ENCODE results near the gene ICOS.

ICOS gene

DNA sequence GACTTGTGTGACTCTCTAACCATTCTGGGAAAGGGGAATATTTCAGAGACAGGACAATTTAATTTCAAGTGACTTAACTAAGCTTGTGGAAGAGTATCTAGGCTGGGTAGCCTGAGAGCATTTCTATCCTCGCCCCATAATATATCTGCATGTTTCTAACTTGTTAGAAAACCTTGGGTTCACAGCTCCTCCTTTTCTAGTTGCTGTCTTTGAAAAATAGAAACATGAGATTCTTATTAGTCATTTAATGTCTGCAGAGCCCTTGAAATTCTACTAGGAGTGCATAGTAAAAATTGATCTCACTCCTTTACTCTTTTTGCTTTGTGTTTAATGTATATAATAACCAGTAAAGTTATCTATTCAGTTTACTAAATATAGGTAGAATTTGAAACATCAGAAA, 46.6 kb upstream of the ICOS start:
- Histone ChIP-seq H3F3A (ENCODE audit: low read depth) (no peaks in the 10 kb centered on the region), H3K36me3 (ENCODE audit: insufficient read depth, low read length) (no peaks in the 10 kb centered on the region), H4K20me1 (ENCODE audit: insufficient read depth, low read length, poor library complexity, severe bottlenecking) (no peaks in the 10 kb centered on the region), H3K4me2 (ENCODE audit: low read depth, low read length, poor library complexity, severe bottlenecking) (no peak overlapping the region), H3K27me3 (ENCODE audit: insufficient read depth, low read length, poor library complexity, severe bottlenecking) (no peaks in the 10 kb centered on the region), H3K9ac (ENCODE audit: low read depth, low read length, poor library complexity, severe bottlenecking) (no peak overlapping the region), H3K79me2 (ENCODE audit: insufficient read depth, low read length) (no peaks in the 10 kb centered on the region), H3K4me1 (ENCODE audit: insufficient read depth, low read length, poor library complexity, severe bottlenecking) (no peaks in the 10 kb centered on the region), H3K4me3 (ENCODE audit: low read length, poor library complexity, severe bottlenecking) (no peak overlapping the region), H3K9me2 (replicated peaks; ENCODE audit: low read depth, low read length) (no peaks in the 10 kb centered on the region), H2AFZ (ENCODE audit: low read length) (0 out of 2 replicates have a peak overlapping the region, but pooled peaks have one; percentile 23), H3K9me3 (ENCODE audit: insufficient read depth, low read depth, low read length) (no peaks in the 10 kb centered on the region)
- TF ChIP-seq, protein P1, sequence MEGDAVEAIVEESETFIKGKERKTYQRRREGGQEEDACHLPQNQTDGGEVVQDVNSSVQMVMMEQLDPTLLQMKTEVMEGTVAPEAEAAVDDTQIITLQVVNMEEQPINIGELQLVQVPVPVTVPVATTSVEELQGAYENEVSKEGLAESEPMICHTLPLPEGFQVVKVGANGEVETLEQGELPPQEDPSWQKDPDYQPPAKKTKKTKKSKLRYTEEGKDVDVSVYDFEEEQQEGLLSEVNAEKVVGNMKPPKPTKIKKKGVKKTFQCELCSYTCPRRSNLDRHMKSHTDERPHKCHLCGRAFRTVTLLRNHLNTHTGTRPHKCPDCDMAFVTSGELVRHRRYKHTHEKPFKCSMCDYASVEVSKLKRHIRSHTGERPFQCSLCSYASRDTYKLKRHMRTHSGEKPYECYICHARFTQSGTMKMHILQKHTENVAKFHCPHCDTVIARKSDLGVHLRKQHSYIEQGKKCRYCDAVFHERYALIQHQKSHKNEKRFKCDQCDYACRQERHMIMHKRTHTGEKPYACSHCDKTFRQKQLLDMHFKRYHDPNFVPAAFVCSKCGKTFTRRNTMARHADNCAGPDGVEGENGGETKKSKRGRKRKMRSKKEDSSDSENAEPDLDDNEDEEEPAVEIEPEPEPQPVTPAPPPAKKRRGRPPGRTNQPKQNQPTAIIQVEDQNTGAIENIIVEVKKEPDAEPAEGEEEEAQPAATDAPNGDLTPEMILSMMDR (conservative IDR thresholded peaks at IDR 0.05; ENCODE audit: low read length): no peak
- TF ChIP-seq EZH2phosphoT487 (IDR thresholded peaks at IDR 0.05; ENCODE audit: borderline replicate concordance): no peak

DNA sequence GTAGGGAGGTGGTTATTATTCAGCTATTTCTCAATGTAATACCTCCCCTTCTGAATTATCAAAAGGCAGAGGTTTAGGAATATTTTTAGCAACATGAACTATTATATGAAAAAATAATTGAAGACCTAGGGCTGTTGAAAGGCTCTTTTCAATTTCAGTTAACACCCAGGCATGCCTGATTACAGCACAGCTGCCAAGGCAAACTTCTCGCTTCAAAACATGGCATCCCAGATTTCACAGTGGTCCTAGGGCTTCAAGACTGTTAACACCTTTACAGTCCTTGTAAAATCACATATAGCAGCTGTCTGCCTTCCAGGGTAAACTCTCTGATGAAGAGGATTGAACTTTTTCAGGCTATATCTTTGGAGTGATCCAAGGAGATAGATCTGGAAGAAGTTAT, 45.8 kb upstream of the ICOS start:
- no peak for TF ChIP-seq EZH2phosphoT487 (IDR thresholded peaks at IDR 0.05; ENCODE audit: borderline replicate concordance)
- TF ChIP-seq, protein P1 (conservative IDR thresholded peaks at IDR 0.05; ENCODE audit: low read length): no peak
- no peak overlapping the region for H3K4me2 ChIP-seq (ENCODE audit: low read depth, low read length, poor library complexity, severe bottlenecking)
- H2AFZ ChIP-seq (ENCODE audit: low read length): peak overlapping the region; percentile 23; the same call in 1 of the 2 replicates
- H3F3A ChIP-seq (ENCODE audit: low read depth): no peaks in the 10 kb centered on the region
- no peaks in the 10 kb centered on the region for H4K20me1 ChIP-seq (ENCODE audit: insufficient read depth, low read length, poor library complexity, severe bottlenecking)
- H3K4me1 ChIP-seq (ENCODE audit: insufficient read depth, low read length, poor library complexity, severe bottlenecking): no peaks in the 10 kb centered on the region
- no peaks in the 10 kb centered on the region for H3K9me3 ChIP-seq (ENCODE audit: insufficient read depth, low read depth, low read length)
- no peaks in the 10 kb centered on the region for H3K36me3 ChIP-seq (ENCODE audit: insufficient read depth, low read length)
- H3K9me2 ChIP-seq (replicated peaks; ENCODE audit: low read depth, low read length): no peaks in the 10 kb centered on the region
- H3K79me2 ChIP-seq (ENCODE audit: insufficient read depth, low read length): no peaks in the 10 kb centered on the region
- H3K4me3 ChIP-seq (ENCODE audit: low read length, poor library complexity, severe bottlenecking): no peak overlapping the region
- no peaks in the 10 kb centered on the region for H3K27me3 ChIP-seq (ENCODE audit: insufficient read depth, low read length, poor library complexity, severe bottlenecking)
- no peak overlapping the region for H3K9ac ChIP-seq (ENCODE audit: low read depth, low read length, poor library complexity, severe bottlenecking)

DNA sequence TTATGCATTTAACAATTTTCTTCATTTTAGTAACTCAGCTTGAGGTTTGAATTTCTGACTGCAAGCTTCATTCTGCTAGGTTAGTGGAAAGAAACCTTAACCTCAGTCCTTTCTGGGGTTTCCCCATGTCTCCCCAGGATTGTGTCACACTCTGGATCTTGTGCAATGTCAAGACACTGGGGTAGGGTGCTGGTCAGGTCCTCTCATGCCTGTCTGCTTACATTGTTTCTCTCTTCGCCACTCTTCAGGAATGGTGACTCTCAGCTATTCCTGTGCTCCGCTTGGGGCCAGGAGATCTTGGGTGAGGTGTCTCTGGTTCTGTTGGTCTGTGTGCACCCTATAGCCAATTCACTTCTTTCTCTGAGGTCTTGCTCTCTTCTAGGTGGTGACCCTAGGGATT, 45.1 kb upstream of the ICOS start:
- no peaks in the 10 kb centered on the region for H3K27me3 ChIP-seq (ENCODE audit: insufficient read depth, low read length, poor library complexity, severe bottlenecking)
- H4K20me1 ChIP-seq (ENCODE audit: insufficient read depth, low read length, poor library complexity, severe bottlenecking): no peaks in the 10 kb centered on the region
- TF ChIP-seq, protein P1 (conservative IDR thresholded peaks at IDR 0.05; ENCODE audit: low read length): no peak
- no peak for TF ChIP-seq EZH2phosphoT487 (IDR thresholded peaks at IDR 0.05; ENCODE audit: borderline replicate concordance)
- H3K36me3 ChIP-seq (ENCODE audit: insufficient read depth, low read length): no peaks in the 10 kb centered on the region
- no peak overlapping the region for H3K4me3 ChIP-seq (ENCODE audit: low read length, poor library complexity, severe bottlenecking)
- H3K9ac ChIP-seq (ENCODE audit: low read depth, low read length, poor library complexity, severe bottlenecking): no peak overlapping the region
- H3K9me2 ChIP-seq (replicated peaks; ENCODE audit: low read depth, low read length): no peaks in the 10 kb centered on the region
- no peak overlapping the region for H3K4me2 ChIP-seq (ENCODE audit: low read depth, low read length, poor library complexity, severe bottlenecking)
- no peak overlapping the region for H2AFZ ChIP-seq (ENCODE audit: low read length)
- no peaks in the 10 kb centered on the region for H3K79me2 ChIP-seq (ENCODE audit: insufficient read depth, low read length)
- no peaks in the 10 kb centered on the region for H3F3A ChIP-seq (ENCODE audit: low read depth)
- no peaks in the 10 kb centered on the region for H3K9me3 ChIP-seq (ENCODE audit: insufficient read depth, low read depth, low read length)
- H3K4me1 ChIP-seq (ENCODE audit: insufficient read depth, low read length, poor library complexity, severe bottlenecking): no peaks in the 10 kb centered on the region
